ENCODE data around the gene SPINT4.
"Not testable (repeated sequence)": the region's sequence is repeated elsewhere in the genome, so short reads cannot be mapped to it uniquely, and the experiment has no call there.

SPINT4 gene
- 0 reads per million in 3 donors for total RNA-seq

GRCh38 chr20:45722047-45722446 lies at the start of gene SPINT4:
SPINT4 (plus strand) TSS chr20:45722347; CDS start chr20:45722368, 21 bp downstream.
- H3K27ac ChIP-seq (ENCODE audit: insufficient read depth, low read length, poor library complexity, severe bottlenecking): no peak within 1 kb of the TSS
- no peaks in the 10 kb centered on the region for H3K27me3 ChIP-seq (replicated peaks; ENCODE audit: control insufficient read depth, insufficient read depth, low read length, poor library complexity, severe bottlenecking)
- H3K4me1 ChIP-seq (ENCODE audit: control insufficient read depth, insufficient read depth, low read length, poor library complexity, severe bottlenecking): no peaks in the 10 kb centered on the region
- DNase-seq: no peak
- H3K9me3 ChIP-seq (ENCODE audit: control insufficient read depth, low read length): no peaks in the 10 kb centered on the region
- H3K4me3 ChIP-seq (ENCODE audit: insufficient read depth, low read depth, low read length, poor library complexity, severe bottlenecking): no peak within 1 kb of the TSS
- H3K36me3 ChIP-seq (ENCODE audit: control insufficient read depth, insufficient read depth, low read length): no peaks in the 10 kb centered on the region

- DNase-seq: no peak
Observed at GRCh38 chr20:45672765-45673164, 49.4 kb upstream of the SPINT4 start.

GRCh38 chr20:45679650-45680049 lies 42.5 kb upstream of the SPINT4 start:
- no peak overlapping the region for H3K4me3 ChIP-seq (ENCODE audit: insufficient read depth, low read depth, low read length, poor library complexity, severe bottlenecking)
- H3K9me3 ChIP-seq (ENCODE audit: control insufficient read depth, low read length): peaks cover 18% of the 10 kb centered on the region
- no peak overlapping the region for H3K27ac ChIP-seq (ENCODE audit: insufficient read depth, low read length, poor library complexity, severe bottlenecking)
- DNase-seq: no peak
- no peaks in the 10 kb centered on the region for H3K36me3 ChIP-seq (ENCODE audit: control insufficient read depth, insufficient read depth, low read length)
- H3K4me1 ChIP-seq (ENCODE audit: control insufficient read depth, insufficient read depth, low read length, poor library complexity, severe bottlenecking): no peaks in the 10 kb centered on the region
- no peaks in the 10 kb centered on the region for H3K27me3 ChIP-seq (replicated peaks; ENCODE audit: control insufficient read depth, insufficient read depth, low read length, poor library complexity, severe bottlenecking)

More at GRCh38 chr20:45672765-45673164, 49.4 kb upstream of the SPINT4 start:
- H3K27ac ChIP-seq (ENCODE audit: insufficient read depth, low read length, poor library complexity, severe bottlenecking): no peak overlapping the region
- no peaks in the 10 kb centered on the region for H3K36me3 ChIP-seq (ENCODE audit: control insufficient read depth, insufficient read depth, low read length)
- no peaks in the 10 kb centered on the region for H3K4me1 ChIP-seq (ENCODE audit: control insufficient read depth, insufficient read depth, low read length, poor library complexity, severe bottlenecking)
- no peaks in the 10 kb centered on the region for H3K27me3 ChIP-seq (replicated peaks; ENCODE audit: control insufficient read depth, insufficient read depth, low read length, poor library complexity, severe bottlenecking)
- peaks cover 3% of the 10 kb centered on the region for H3K9me3 ChIP-seq (ENCODE audit: control insufficient read depth, low read length)
- H3K4me3 ChIP-seq (ENCODE audit: insufficient read depth, low read depth, low read length, poor library complexity, severe bottlenecking): no peak overlapping the region

- no peaks in the 10 kb centered on the region for H3K27me3 ChIP-seq (replicated peaks; ENCODE audit: control insufficient read depth, insufficient read depth, low read length, poor library complexity, severe bottlenecking)
- H3K27ac ChIP-seq (ENCODE audit: insufficient read depth, low read length, poor library complexity, severe bottlenecking): no peak overlapping the region
- no peaks in the 10 kb centered on the region for H3K36me3 ChIP-seq (ENCODE audit: control insufficient read depth, insufficient read depth, low read length)
- no peak overlapping the region for H3K4me3 ChIP-seq (ENCODE audit: insufficient read depth, low read depth, low read length, poor library complexity, severe bottlenecking)
- no peak for DNase-seq
- no peaks in the 10 kb centered on the region for H3K9me3 ChIP-seq (ENCODE audit: control insufficient read depth, low read length)
- H3K4me1 ChIP-seq (ENCODE audit: control insufficient read depth, insufficient read depth, low read length, poor library complexity, severe bottlenecking): no peaks in the 10 kb centered on the region
Observed at GRCh38 chr20:45685896-45686295, 36.3 kb upstream of the SPINT4 start.

GRCh38 chr20:45693346-45693745 lies 28.8 kb upstream of the SPINT4 start:
- not testable (repeated sequence) for H3K9me3 ChIP-seq (ENCODE audit: control insufficient read depth, low read length); H3K4me3 ChIP-seq (ENCODE audit: insufficient read depth, low read depth, low read length, poor library complexity, severe bottlenecking); H3K27me3 ChIP-seq (replicated peaks; ENCODE audit: control insufficient read depth, insufficient read depth, low read length, poor library complexity, severe bottlenecking); DNase-seq; H3K36me3 ChIP-seq (ENCODE audit: control insufficient read depth, insufficient read depth, low read length); H3K4me1 ChIP-seq (ENCODE audit: control insufficient read depth, insufficient read depth, low read length, poor library complexity, severe bottlenecking); H3K27ac ChIP-seq (ENCODE audit: insufficient read depth, low read length, poor library complexity, severe bottlenecking)

- H3K9me3 ChIP-seq (ENCODE audit: control insufficient read depth, low read length): no peaks in the 10 kb centered on the region
- H3K36me3 ChIP-seq (ENCODE audit: control insufficient read depth, insufficient read depth, low read length): no peaks in the 10 kb centered on the region
- no peaks in the 10 kb centered on the region for H3K4me1 ChIP-seq (ENCODE audit: control insufficient read depth, insufficient read depth, low read length, poor library complexity, severe bottlenecking)
- no peaks in the 10 kb centered on the region for H3K27me3 ChIP-seq (replicated peaks; ENCODE audit: control insufficient read depth, insufficient read depth, low read length, poor library complexity, severe bottlenecking)
- DNase-seq: no peak
- H3K27ac ChIP-seq (ENCODE audit: insufficient read depth, low read length, poor library complexity, severe bottlenecking): no peak overlapping the region
- H3K4me3 ChIP-seq (ENCODE audit: insufficient read depth, low read depth, low read length, poor library complexity, severe bottlenecking): no peak overlapping the region
Observed at GRCh38 chr20:45695496-45695895, 26.7 kb upstream of the SPINT4 start.

- H3K9me3 ChIP-seq (ENCODE audit: control insufficient read depth, low read length): no peaks in the 10 kb centered on the region
- H3K36me3 ChIP-seq (ENCODE audit: control insufficient read depth, insufficient read depth, low read length): no peaks in the 10 kb centered on the region
- peaks cover 4% of the 10 kb centered on the region for H3K27me3 ChIP-seq (replicated peaks; ENCODE audit: control insufficient read depth, insufficient read depth, low read length, poor library complexity, severe bottlenecking)
- H3K4me1 ChIP-seq (ENCODE audit: control insufficient read depth, insufficient read depth, low read length, poor library complexity, severe bottlenecking): no peaks in the 10 kb centered on the region
- no peak for DNase-seq
- H3K4me3 ChIP-seq (ENCODE audit: insufficient read depth, low read depth, low read length, poor library complexity, severe bottlenecking): no peak overlapping the region
- H3K27ac ChIP-seq (ENCODE audit: insufficient read depth, low read length, poor library complexity, severe bottlenecking): no peak overlapping the region
Observed at GRCh38 chr20:45701104-45701503, 21.0 kb upstream of the SPINT4 start.

GRCh38 chr20:45701873-45702272 lies 20.3 kb upstream of the SPINT4 start, which contains the start of gene WFDC13:
WFDC13 (plus strand) TSS chr20:45702038; CDS start chr20:45702124, 86 bp downstream.
- H3K27ac ChIP-seq (ENCODE audit: insufficient read depth, low read length, poor library complexity, severe bottlenecking): no peak within 1 kb of the TSS
- no peak for DNase-seq
- no peaks in the 10 kb centered on the region for H3K4me1 ChIP-seq (ENCODE audit: control insufficient read depth, insufficient read depth, low read length, poor library complexity, severe bottlenecking)
- H3K9me3 ChIP-seq (ENCODE audit: control insufficient read depth, low read length): no peaks in the 10 kb centered on the region
- no peaks in the 10 kb centered on the region for H3K36me3 ChIP-seq (ENCODE audit: control insufficient read depth, insufficient read depth, low read length)
- no peak within 1 kb of the TSS for H3K4me3 ChIP-seq (ENCODE audit: insufficient read depth, low read depth, low read length, poor library complexity, severe bottlenecking)
- peaks cover 4% of the 10 kb centered on the region for H3K27me3 ChIP-seq (replicated peaks; ENCODE audit: control insufficient read depth, insufficient read depth, low read length, poor library complexity, severe bottlenecking)

GRCh38 chr20:45704969-45705637 lies 17.0 kb upstream of the SPINT4 start, which contains the start of gene WFDC10B:
WFDC10B (minus strand) TSS chr20:45705019; CDS start chr20:45685992, 19,027 bp downstream.
- H3K4me1 ChIP-seq (ENCODE audit: control insufficient read depth, insufficient read depth, low read length, poor library complexity, severe bottlenecking): no peaks in the 10 kb centered on the region
- H3K27ac ChIP-seq (ENCODE audit: insufficient read depth, low read length, poor library complexity, severe bottlenecking): no peak within 1 kb of the TSS
- H3K27me3 ChIP-seq (replicated peaks; ENCODE audit: control insufficient read depth, insufficient read depth, low read length, poor library complexity, severe bottlenecking): peaks cover 4% of the 10 kb centered on the region
- no peak for DNase-seq
- H3K9me3 ChIP-seq (ENCODE audit: control insufficient read depth, low read length): no peaks in the 10 kb centered on the region
- no peak within 1 kb of the TSS for H3K4me3 ChIP-seq (ENCODE audit: insufficient read depth, low read depth, low read length, poor library complexity, severe bottlenecking)
- H3K36me3 ChIP-seq (ENCODE audit: control insufficient read depth, insufficient read depth, low read length): no peaks in the 10 kb centered on the region

- not testable (repeated sequence) for H3K27me3 ChIP-seq (replicated peaks; ENCODE audit: control insufficient read depth, insufficient read depth, low read length, poor library complexity, severe bottlenecking); DNase-seq; H3K4me3 ChIP-seq (ENCODE audit: insufficient read depth, low read depth, low read length, poor library complexity, severe bottlenecking); H3K27ac ChIP-seq (ENCODE audit: insufficient read depth, low read length, poor library complexity, severe bottlenecking); H3K4me1 ChIP-seq (ENCODE audit: control insufficient read depth, insufficient read depth, low read length, poor library complexity, severe bottlenecking); H3K36me3 ChIP-seq (ENCODE audit: control insufficient read depth, insufficient read depth, low read length); H3K9me3 ChIP-seq (ENCODE audit: control insufficient read depth, low read length)
Observed at GRCh38 chr20:45716141-45716688, 5.9 kb upstream of the SPINT4 start.

Data from effector memory CD4-positive, alpha-beta T cell (primary cell).